ENCODE data around the gene TEAD4.

DNA sequence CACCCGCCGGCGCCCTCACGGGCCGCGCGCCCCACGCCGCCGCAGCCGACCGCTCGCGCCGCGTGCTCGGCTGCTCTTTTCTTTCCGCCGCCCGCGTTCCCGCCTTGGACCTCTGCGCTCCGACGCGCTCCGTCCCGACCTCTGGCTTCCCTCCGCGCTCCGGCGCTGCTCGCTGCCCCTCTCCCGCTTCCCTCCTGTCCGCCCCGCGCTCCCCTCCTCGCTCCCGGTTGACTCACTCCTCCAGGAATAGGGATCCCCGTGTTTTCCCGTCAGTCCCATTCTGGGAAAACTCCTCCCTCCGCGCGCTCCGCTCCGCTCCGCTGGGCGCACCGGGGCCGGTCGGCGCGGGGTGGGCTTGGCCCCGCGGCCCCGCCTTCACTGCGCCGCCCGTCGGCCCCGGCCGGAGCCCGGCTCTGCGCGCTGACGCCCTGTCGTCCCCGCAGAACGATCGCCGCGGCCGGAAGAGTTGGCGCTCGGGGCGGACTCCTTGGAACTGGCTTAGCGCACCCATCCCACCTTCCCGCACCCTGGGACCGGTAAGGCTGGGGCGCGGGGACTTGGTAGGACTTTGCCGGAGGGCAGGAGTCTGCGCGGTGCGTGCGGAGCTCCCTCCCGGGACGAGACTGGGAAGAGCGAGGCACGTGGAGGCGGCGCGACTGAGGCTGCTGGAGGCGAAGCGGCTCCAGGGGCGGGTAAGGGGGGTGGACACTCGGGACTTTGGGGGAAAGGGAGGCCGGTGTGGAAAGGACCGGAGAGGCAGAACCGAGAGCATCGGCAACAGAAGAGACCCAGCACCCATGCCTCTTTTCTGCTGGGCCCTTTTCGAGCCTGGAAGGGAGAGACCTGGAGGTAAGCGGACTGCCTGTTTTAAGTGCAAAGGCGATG, 550 bp downstream of the TEAD4 start:
- TF ChIP-seq, protein P1, sequence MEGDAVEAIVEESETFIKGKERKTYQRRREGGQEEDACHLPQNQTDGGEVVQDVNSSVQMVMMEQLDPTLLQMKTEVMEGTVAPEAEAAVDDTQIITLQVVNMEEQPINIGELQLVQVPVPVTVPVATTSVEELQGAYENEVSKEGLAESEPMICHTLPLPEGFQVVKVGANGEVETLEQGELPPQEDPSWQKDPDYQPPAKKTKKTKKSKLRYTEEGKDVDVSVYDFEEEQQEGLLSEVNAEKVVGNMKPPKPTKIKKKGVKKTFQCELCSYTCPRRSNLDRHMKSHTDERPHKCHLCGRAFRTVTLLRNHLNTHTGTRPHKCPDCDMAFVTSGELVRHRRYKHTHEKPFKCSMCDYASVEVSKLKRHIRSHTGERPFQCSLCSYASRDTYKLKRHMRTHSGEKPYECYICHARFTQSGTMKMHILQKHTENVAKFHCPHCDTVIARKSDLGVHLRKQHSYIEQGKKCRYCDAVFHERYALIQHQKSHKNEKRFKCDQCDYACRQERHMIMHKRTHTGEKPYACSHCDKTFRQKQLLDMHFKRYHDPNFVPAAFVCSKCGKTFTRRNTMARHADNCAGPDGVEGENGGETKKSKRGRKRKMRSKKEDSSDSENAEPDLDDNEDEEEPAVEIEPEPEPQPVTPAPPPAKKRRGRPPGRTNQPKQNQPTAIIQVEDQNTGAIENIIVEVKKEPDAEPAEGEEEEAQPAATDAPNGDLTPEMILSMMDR (IDR thresholded peaks at IDR 0.05; ENCODE audit: insufficient read depth, low read length, poor library complexity, severe bottlenecking), result no peak
- no peak for TF ChIP-seq EZH2phosphoT487 (conservative IDR thresholded peaks at IDR 0.05; ENCODE audit: low read length)
